GM21526 (cell line): ENCODE results near the gene SLC12A3.

Experiments used
- ATAC-seq: cut with Tn5 transposase; IDR thresholded peaks from one replicate; pipeline ENCODE4 v1.9.1; 2021; ENCODE audit warnings: moderate library complexity; ENCODE audit not compliant: unreplicated experiment, low FRiP score

The SLC12A3 gene

DNA sequence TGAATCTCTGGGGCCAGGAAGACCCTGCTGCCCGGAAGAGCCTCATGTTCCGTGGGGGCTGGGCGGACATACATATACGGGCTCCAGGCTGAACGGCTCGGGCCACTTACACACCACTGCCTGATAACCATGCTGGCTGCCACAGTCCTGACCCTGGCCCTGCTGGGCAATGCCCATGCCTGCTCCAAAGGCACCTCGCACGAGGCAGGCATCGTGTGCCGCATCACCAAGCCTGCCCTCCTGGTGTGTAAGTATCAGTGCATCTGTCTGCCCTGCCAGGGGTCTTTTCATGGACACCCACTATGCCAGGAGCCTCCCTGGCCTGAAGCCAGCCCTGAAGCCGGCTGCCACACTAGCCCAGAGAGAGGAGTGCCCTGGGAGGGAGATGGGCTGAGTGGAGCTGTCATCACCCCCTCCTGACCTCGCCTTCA is 96.9 kb downstream of the SLC12A3 start, which contains the start of gene CETP:
CETP (plus strand) TSS at position 100 of the 431 bp plus-strand sequence; CDS start at position 130, 30 bp downstream.
- ATAC-seq: no peak

- ATAC-seq: peak; percentile 54
Observed at GRCh38 chr16:56964243-56965148, 99.5 kb downstream of the SLC12A3 start.
